Measurements from ENCODE around the gene SLC5A5. TPM values are rescaled to one million over a fixed set of nuclear protein-coding genes. Genes with fewer than 3 reads are reported as not detected.
A peak's percentile ranks its signal among the peaks of the same experiment; 100 is the strongest.

SLC5A5 gene
- total RNA-seq (2014; rRNA removed; shearing (Covaris generic)) = not detected in 2 replicates

DNA sequence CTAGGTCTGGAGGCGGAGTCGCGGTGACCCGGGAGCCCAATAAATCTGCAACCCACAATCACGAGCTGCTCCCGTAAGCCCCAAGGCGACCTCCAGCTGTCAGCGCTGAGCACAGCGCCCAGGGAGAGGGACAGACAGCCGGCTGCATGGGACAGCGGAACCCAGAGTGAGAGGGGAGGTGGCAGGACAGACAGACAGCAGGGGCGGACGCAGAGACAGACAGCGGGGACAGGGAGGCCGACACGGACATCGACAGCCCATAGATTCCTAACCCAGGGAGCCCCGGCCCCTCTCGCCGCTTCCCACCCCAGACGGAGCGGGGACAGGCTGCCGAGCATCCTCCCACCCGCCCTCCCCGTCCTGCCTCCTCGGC is at the start of gene SLC5A5:
Gene SLC5A5 (plus strand): TSS at position 68 of the 373 bp plus-strand sequence. CDS start 375 bp downstream, outside the sequence.
- DNase-seq (ENCODE audit: low read depth) = no peak

DNA sequence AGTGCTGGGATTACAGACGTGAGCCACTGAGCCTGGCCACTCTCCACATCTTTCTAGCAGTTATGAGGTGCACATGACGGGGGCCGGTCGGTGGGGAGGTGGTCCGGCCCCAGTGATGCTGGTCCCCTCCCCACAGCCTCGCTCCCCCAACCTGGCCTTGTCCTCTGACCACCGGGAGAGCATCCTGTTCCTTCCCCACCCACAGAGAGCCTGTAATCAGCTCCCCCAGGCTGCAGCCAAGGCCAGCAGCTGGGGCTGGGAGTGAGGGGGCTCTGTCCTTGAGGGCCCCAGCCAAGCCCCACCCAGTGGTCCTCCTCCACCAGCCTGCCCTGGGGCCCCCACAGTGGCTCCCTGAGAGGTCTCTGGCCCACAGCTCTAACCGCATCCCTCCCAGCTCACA is 47.4 kb upstream of the SLC5A5 start:
- no peak for DNase-seq (ENCODE audit: low read depth)

DNA sequence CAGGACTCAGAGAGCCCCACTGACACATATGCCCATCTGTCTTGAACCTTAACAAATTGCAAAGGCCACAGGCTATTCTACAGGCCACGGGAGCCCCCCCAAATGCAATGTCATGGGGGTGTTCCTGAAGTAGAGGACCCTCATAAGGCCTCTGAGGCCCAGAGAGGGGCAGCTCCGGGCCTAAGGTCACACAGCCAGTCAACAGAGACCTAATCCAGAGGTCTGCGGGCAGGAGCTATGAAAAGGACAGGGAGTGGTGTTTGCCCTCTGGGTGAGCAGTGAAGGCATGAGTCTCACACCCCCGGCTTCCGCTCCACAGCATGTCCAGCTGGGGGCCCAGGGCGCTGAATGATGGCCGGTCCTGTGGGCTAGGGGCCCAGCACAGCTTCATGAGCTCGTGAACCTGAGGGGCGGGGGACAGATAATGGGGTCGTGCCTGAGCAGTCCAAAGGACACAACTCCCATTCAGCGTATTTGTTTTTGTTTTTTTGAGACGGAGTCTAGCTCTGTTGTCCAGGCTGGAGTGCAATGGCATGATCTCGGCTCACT is 45.2 kb upstream of the SLC5A5 start:
- DNase-seq (ENCODE audit: low read depth) = no peak

DNA sequence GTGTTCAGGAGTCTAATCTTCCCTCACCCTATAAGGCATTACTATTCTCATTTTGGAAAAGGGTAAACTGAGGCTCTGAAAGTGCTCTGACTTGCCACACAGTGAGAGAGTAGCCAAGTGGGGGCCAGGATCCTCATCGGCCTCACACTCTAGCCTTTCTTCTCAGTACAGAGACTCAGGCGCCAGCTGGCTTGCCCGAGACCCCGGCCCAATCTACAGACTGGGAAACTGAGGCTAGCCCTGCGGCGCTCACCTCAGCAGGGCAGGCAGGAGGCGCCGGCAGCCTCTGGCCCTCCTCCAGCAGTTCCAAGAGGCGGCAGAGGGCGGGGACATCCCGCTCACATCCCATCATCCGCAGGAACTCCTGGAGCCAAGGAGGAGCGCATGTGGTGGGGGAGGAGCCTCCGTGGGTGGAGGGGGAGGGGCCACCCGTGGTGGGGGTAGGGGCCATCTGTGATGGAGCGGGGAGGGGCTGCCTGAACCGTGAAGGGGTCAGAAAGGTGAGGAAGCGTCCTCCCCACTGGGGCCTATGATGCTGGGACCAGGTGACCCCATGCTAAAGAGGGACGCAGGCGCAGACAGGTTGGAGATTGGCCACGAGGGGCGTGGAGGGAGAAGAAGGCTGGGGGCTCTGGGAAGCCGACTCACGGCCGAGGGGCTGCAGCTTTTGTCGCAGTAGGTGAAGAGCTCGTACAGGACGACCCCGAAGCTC is 41.7 kb upstream of the SLC5A5 start:
- peak; percentile 69 for DNase-seq (ENCODE audit: low read depth)

DNA sequence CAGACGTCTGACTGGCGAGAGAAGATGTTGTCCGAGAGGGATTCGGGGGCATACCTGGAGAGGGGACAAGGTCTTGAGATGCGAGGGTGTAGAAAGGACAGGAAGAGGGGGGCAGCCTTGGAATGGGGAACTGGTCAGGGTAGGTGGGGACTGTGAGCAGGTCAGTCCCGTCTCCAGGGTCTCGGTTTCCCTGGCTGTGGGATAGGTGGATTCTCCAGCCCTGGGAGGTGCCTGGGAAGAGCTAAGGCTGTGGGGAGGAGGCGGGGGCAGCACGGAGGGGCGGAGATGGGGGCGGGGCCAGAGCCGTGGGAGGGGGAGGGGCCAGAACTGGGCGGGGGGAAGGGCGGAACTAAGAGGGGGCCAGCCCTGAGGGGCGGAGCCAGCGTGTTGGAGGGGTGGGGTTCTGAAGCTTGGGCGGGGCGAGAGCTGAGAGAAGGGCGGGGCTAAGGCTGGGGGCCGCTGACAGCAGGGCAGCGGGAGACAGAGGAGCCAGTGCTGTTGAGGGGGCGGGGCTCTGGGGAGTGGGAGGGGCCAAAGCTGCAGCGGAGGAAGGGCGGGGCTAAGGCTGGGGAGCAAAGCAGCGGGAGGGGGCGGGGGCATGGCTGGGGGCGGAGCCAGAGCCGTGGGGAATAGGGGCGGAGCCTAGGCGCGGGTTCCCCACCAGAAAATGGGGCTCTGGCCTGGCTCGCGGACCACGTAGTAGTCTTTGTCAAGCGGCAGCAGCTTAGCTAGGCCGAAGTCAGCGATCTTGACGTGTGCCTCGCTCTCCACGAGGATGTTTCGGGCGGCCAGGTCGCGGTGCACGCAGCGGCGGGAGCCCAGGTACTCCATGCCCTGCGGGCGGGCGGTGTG is 41.0 kb upstream of the SLC5A5 start:
- DNase-seq (ENCODE audit: low read depth) = peak; percentile 78

DNA sequence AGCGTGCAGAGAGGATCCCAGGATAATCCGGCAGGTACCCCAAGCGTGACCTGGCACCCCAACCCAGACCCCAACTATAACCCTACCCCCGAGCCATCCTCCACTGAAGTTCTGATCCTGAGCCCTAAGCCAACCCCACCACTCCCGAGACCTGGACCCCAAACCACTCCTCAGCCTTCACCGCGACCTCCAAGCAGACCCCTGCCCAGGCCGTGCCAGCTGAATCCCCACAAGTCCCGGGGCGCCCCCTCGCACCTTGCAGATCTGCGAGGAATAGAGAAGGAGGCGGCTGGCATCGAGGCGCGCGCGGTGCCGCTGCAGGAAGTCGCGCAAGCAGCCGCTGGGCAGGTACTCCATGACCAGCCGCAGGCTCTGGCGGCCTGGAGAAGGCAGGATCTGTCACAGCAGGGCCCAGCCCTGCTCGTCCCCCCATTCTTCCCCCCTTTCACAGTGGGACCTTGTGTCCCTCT is 40.3 kb upstream of the SLC5A5 start:
- no peak for DNase-seq (ENCODE audit: low read depth)

DNA sequence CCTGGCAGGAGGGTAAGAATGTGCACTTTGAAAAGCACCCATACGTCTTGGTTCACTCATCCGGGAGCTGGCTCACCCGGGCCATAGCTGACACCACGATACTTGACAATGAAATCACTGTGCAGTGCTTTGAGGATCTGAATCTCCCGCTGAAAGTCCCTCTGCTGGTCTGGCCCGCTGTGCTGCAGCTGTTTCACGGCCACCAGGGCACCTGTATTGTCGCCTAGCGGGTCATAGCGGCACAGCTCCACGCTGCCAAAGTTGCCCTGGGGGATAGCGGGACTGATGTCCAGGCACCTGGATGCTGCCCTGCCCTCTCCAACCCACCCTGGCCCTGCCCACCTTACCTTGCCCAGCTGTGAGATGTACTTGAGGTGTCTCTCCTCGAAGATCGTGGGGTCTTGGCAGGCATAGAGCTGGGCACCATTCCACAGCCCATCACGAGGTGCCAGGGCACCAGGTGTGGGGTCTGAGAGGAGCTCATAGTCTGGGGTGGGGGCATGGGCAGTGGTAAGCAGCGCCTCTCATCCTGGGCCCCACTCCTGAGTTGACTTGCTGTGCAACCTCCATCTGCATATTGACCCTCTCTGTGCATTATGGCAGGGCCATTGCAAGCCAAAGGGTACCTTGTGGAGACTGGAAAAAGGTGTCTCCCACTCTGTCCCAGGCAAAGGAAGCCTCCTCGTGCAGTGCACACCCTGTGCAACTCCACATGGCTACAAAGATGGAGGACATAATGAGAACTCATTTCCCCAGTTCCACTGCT is 39.1 kb upstream of the SLC5A5 start:
- DNase-seq (ENCODE audit: low read depth) = no peak

DNA sequence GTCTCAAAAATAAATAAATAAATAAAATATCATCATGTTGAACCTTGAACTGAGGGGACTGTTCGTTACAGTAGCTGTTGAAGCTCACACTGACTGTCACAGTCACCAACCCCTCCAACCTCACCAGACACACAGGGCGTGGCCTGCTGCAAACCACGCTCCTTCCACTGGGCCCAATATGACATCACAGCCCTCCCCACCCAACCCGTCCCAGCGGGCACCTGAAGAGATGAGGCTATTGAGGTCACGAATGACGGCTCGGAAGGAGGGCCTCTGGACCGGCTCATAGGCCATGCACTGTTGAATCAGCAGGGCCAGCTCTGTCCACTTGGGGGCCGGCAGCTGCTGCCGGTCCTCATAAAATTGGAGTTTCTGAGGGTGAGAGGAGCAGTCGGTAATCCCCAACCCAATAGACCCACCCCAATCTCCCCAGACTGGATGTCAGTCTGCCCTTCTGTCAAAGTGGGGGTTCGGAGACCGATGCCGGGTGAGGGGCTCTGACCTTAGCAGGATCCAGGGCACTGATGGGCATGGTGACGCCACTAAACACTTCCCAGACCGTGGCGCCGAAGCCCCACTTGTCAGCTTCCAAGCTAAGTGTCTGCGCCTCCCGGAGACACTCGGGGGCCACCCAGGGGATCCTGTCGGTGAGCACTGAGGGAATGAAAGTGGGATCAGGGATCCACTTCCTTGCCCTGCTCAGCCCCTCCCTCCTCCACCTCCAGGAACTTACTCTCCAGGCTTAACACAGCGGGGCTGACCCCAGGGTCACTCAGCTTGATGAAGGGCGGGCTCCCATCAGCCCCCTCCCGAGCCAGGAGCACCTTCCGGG is 37.2 kb upstream of the SLC5A5 start:
- no peak for DNase-seq (ENCODE audit: low read depth)

DNA sequence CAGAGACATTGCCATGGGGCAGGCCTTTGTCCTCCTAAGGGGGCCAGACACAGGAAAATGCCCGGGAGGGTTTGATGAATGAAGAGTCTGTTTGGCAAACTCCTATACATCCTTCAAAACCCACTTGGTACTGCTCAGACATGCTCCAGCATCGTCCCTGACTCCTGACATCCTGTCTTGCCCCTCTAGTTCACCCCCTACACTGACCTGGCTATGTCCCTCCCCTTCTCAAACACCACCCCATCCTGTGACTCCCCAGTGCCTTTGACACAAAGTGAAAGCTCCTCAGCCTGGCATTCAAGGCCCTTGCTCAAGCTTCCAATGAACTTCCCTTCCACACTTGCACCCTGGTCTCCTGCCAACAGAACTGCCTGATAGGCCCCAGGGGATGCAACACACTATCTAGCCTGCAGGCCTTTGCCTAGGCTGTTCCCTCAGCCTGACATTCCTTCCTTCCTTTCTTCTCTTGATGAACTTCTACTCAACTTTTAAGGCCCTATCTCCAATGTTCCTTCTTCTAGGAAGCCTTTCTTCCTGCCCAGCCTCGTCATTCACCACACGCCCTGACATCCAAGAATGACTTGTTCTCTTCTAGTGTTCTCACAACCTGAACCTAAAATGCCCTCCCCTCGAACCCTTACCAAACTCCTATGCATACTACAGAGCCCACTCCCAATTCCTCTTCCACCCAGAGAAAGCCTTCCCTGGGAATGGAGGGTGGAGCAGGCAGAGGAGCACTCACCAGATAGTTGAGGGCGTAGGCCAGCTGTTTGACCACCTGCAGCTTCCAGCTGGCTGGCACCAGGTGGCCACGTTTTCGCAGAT is 36.4 kb upstream of the SLC5A5 start:
- DNase-seq (ENCODE audit: low read depth) = no peak

DNA sequence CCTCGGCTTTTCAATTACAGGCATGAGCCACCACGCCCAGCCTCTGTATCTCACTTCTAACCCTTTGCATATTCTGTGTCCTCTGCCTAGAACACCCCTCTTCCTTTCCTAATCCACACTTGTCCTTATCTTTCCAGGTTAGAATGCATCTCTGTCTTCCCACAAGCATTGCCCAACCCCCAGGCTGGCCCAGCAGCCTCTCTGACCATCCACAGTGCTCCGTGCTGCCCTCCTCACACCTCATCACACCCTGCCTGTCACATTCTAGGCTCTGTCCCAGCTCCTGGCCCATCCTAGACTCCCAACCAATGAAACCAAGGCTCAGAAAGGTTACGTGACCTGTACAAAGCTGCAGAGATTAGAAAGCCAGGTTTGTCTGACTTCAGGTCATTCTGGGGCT is 35.2 kb upstream of the SLC5A5 start:
- no peak for DNase-seq (ENCODE audit: low read depth)

DNA sequence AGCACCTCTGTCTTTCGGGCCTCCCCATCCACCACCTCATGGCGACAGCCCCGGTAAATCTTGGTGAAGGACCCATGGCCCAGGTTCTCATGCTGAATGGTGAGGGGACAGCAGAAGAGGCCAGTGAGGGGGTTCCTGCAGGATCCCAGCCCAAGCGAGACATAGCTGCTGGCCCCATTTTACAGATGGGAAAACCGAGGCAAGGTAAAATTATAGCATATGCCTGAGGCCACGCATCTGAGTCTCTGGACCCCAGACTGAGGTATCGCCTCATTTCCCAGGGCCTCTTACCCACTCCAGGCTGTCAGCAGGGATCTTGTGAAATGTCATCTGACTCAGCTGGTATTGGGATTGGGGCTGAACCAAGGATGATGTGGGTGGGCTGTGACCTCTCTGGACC is 33.8 kb upstream of the SLC5A5 start:
- no peak for DNase-seq (ENCODE audit: low read depth)

DNA sequence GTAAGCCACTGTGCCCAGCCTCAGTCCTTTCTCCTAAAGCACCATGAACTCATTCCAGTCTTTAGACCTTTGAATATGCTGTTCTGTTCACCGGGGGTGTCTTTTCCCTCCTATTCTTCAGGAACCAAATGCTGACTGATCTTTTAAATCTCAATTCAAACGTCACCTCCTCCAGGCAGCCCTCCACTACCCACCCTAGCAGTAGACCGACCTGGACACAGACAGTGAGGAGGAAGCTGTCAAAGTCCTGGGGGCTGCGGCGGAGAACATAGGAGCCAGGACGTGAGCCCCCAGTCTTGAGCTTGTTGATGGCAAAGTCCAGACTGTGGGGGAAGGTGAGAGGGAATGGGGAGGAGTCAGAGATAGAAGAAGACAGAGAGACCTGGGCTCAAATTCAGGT is 31.7 kb upstream of the SLC5A5 start:
- no peak for DNase-seq (ENCODE audit: low read depth)

DNA sequence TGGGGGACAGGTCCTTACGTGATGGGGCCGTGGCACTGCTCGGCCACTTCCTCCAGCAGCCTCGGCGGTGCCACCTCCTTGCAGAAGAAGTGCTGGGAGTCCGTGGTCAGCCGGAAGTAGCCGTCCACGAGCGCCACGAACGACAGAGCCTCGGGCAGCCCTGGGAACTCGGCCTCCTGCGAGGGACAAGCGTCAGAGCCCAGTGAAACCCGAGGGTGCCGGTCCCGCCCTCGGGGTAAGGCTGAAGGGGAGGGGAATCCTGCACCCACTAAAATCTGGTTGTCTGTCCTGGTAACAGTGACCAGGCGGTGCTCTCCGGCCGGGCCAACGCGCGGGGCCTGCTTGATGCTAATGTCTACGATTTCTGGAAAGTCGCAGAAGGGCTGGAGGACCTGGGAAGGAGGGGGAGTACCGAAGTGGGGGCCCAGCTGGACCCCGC is 30.4 kb upstream of the SLC5A5 start:
- DNase-seq (ENCODE audit: low read depth) = no peak

DNA sequence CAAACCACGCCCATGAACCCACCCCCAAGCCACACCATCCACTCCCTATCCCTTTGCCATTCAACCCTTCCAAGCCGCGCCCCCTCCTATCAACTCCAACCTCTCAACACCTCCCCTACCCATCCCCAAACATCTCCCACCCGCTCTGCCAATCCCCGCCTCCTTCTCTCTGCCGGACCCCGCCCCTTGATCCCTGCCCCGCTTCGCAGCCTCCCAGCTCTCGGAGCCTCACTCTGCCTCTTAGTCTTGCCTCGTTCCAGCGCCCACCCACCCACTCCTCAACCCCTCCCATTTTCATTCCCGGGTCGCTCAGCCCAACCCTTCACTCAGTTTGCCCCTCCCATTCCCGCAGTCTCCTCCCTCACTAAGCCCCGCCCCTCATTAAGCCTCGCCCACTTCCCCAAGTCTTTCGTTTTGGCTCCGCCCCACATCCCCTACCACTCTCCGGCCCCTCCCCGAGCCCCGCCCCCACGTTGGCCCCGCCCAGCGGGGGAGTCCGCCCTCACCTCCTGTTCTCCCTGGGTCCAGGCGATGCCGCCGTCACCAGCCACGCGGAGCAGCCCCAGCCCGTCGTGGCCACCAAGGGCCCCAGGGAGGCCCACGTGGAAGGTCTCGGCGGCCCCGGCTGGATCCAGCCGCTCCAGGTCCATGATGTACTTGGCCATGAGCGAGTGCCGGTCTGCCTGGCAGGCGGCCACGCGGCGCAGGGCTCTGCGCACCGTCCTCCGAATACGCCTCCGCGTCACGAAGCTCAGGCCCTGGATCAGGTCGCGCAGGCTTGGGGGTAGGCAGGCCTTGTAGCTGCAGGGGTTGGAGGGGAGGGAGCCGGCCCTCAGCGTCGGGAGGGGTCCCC is 29.7 kb upstream of the SLC5A5 start:
- peak; percentile 88 for DNase-seq (ENCODE audit: low read depth)

DNA sequence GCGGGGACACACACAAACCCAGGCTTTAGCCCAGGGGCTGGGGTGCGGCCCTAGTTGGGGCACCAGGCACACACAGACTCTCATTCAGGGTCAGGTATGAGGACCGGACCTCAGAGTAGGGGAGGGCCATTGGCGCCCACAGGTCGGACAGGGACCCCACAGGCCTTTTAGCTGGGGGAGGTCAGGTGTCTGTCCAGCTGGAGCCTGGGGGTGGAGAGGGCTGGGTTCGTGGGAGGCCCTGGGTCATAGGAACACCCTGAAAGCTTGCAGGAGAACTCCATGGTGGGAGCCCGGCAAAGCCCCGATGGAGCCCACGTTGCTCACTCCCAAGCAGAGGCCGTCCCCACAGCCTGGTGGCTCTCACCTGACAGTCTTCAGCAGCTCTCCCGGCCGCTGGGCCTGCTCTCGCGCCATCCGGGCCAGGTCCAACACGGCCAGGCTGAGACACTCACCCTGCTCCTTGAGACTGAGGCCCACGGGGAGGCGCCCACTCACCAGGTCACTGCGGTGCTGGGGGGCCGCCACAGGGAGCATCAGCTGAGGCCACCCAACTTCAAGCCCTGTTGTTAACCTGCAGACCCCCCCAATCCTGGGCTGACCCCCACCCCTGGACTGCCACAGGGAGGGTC is 29.0 kb upstream of the SLC5A5 start:
- no peak for DNase-seq (ENCODE audit: low read depth)

DNA sequence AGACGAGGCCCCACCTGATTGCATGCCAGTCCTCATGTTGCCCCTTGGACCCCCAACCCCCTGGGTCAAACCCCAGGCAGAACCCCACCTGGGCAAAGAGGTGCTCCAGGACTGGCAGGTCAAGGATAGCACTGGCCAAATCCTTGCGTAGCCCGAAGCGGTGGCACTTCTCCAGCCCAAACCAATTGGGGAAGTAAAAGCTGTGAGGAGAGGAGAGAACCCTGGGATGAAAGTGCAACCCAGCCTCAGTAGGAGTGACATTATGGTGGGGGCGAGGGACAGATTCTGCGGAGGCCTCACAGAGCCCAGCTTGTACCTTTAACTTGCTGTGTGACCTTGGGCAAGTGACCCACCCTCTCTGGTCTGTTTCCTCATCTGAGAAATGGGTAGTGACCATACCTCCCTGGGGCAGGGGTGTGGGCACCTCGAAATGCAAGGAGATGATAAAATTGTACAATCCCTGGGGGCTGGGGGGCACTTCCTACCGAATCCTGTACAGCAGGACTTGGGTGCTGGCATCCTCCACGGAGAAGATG is 28.4 kb upstream of the SLC5A5 start:
- DNase-seq (ENCODE audit: low read depth) = no peak

DNA sequence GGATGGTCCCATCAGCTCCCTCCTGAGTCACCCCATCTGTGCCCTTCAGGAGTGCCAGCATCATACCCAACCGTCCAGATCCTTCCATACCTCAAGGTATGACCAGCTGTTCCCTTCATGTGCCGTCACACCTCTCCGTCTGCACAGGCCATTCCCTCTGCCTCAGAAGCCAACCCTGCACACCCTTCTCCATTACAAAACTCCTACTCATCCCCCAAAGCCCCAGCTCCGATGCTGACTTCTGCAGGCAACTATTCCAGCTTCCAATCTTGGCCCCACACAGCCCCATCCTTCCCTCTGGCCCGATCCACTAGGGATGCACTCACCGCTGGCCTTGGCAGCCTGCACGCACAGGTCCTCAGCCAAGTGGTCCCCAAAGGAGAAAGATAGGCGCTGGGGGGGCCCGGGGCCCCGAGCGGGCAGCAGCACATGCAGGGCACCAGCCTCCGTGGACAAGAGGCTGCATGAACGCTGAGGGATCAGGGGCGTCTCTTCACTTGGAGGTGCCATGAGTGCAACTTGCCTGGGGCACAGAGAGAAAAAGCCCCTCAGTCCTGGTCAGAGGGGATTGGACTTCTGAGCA is 27.7 kb upstream of the SLC5A5 start:
- DNase-seq (ENCODE audit: low read depth) = no peak

DNA sequence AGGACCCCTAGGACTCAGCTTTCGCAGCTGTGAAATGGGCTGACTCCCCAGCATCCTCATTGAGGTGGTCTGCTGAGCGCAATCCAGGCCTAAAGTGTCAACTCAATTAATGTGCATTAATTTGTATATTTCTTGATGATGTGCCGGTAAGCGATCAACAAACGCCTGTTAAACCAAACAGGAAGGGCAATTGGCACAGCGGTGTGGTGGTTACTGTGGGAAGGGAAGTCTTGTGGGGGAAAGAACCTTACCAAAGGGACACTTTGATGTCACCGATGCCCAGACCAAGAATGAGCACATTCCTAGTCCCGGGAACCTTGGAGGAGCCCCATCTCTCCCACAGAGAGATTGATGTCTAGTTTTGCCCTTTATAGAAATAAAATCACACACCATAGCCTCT is 25.6 kb upstream of the SLC5A5 start:
- DNase-seq (ENCODE audit: low read depth) = no peak
